ENCODE results near the gene ZSWIM4. TPM values are rescaled to one million over a fixed set of nuclear protein-coding genes. Genes with fewer than 3 reads are reported as not detected.

Gene ZSWIM4
- total and polyA plus RNA-seq, 2 of the 13 experiments (the other 11 are each of a cell fraction or from before 2014, with no cell fraction given): 0.33 to 0.86 TPM

GRCh38 chr19:13813147-13813546 lies 17.9 kb downstream of the ZSWIM4 start:
- Histone ChIP-seq H3K9ac (ENCODE audit: insufficient read depth, low read depth, low read length) (no peak overlapping the region), H3K9me3 (ENCODE audit: low read length) (no peaks in the 10 kb centered on the region), H3K4me1 (ENCODE audit: insufficient read depth, low read length) (no peaks in the 10 kb centered on the region), H3K27me3 (ENCODE audit: control insufficient read depth in 1 of 2, insufficient read depth in 2 of 2, low read length in 2 of 2) (no peaks in the 10 kb centered on the region; a peak in 1 of 5 replicates), H3K36me3 (replicated peaks in 1 of 2; ENCODE audit: control insufficient read depth in 1 of 2, insufficient read depth in 2 of 2, low read length in 2 of 2) (no peaks in the 10 kb centered on the region), H3K27ac (ENCODE audit: extremely low read length, insufficient read depth, low read length) (no peak overlapping the region), H2AFZ (ENCODE audit: low read length) (no peak overlapping the region), H3K79me2 (ENCODE audit: insufficient read depth, low read length) (no peaks in the 10 kb centered on the region), H3K4me2 (ENCODE audit: low read depth, low read length) (no peak overlapping the region), H3K4me3 (replicated peaks in 1 of 3; ENCODE audit: insufficient read depth in 1 of 3, low read depth in 2 of 3, low read length in 3 of 3) (no peak overlapping the region), H4K20me1 (ENCODE audit: insufficient read depth, low read length) (no peaks in the 10 kb centered on the region)
- no peak for ATAC-seq
- WGBS (ENCODE audit: low lambda C conversion rate): 95% methylated on average over 1 of the region's 2 CpGs
- no peak for FAIRE-seq
- BruUV-seq (replicated peaks): no TSS peak
- in situ Hi-C loops (cut with HindIII; ENCODE audit: extremely low pct_ligation_motif_present, low pct_unique_long_range_greater_than_20kb) (no loop called here), intact Hi-C loops (cut with micrococcal nuclease; ENCODE audit: unreplicated experiment) (no loop called here)
- DNase-seq (ENCODE audit: low spot score): no peak
- TF ChIP-seq ZMYM3 (CRISPR knock-in tag; IDR thresholded peaks at IDR 0.05) (0 out of 2 replicates have a peak, but pooled peaks have one; percentile 27), KLF15 (CRISPR knock-in tag; IDR thresholded peaks at IDR 0.05; ENCODE audit: borderline replicate concordance) (no peak)
- ChIA-PET CTCF (ENCODE audit: low intra/inter-chr PET ratio, low total read pairs) (no interaction called here), POLR2A (no interaction called here)

GRCh38 chr19:13814550-13814949 lies 19.3 kb downstream of the ZSWIM4 start:
- Histone ChIP-seq H3K36me3 (replicated peaks in 1 of 2; ENCODE audit: control insufficient read depth in 1 of 2, insufficient read depth in 2 of 2, low read length in 2 of 2) (no peaks in the 10 kb centered on the region), H3K4me3 (replicated peaks in 1 of 3; ENCODE audit: insufficient read depth in 1 of 3, low read depth in 2 of 3, low read length in 3 of 3) (no peak overlapping the region), H3K79me2 (ENCODE audit: insufficient read depth, low read length) (no peaks in the 10 kb centered on the region), H3K27ac (ENCODE audit: extremely low read length, insufficient read depth, low read length) (no peak overlapping the region), H3K9me3 (ENCODE audit: low read length) (no peaks in the 10 kb centered on the region), H3K4me1 (ENCODE audit: insufficient read depth, low read length) (no peaks in the 10 kb centered on the region), H2AFZ (ENCODE audit: low read length) (no peak overlapping the region), H3K4me2 (ENCODE audit: low read depth, low read length) (no peak overlapping the region), H4K20me1 (ENCODE audit: insufficient read depth, low read length) (no peaks in the 10 kb centered on the region), H3K27me3 (ENCODE audit: control insufficient read depth in 1 of 2, insufficient read depth in 2 of 2, low read length in 2 of 2) (no peaks in the 10 kb centered on the region; a peak in 1 of 5 replicates), H3K9ac (ENCODE audit: insufficient read depth, low read depth, low read length) (no peak overlapping the region)
- POLR2A ChIA-PET: no interaction called here
- CTCF ChIA-PET (ENCODE audit: low intra/inter-chr PET ratio, low total read pairs): no interaction called here
- ATAC-seq (no peak), FAIRE-seq (no peak), DNase-seq (ENCODE audit: low spot score) (no peak)
- BruUV-seq (replicated peaks): no TSS peak
- in situ Hi-C loops (cut with HindIII; ENCODE audit: extremely low pct_ligation_motif_present, low pct_unique_long_range_greater_than_20kb): no loop called here
- TF ChIP-seq ZNF607 (CRISPR knock-in tag; IDR thresholded peaks at IDR 0.05; ENCODE audit: borderline replicate concordance) (no peak), ZNF891 (CRISPR knock-in tag; IDR thresholded peaks at IDR 0.05) (no peak), ZNF615 (CRISPR knock-in tag; IDR thresholded peaks at IDR 0.05; ENCODE audit: borderline replicate concordance) (no peak), MAX (IDR thresholded peaks at IDR 0.05) (no peak), HBP1 (CRISPR knock-in tag; IDR thresholded peaks at IDR 0.05; ENCODE audit: low read depth) (no peak)
- WGBS (ENCODE audit: low lambda C conversion rate): 95% methylated on average over 6 of the region's 21 CpGs
- intact Hi-C loops (cut with micrococcal nuclease; ENCODE audit: unreplicated experiment): no loop called here
